ENCODE data around the gene MCRIP2. TPM values are rescaled to one million over a fixed set of nuclear protein-coding genes. Genes with fewer than 3 reads are reported as not detected.
"Not testable (repeated sequence)": the region's sequence is repeated elsewhere in the genome, so short reads cannot be mapped to it uniquely, and the experiment has no call there.

Gene MCRIP2
- total RNA-seq, 1 experiment from 2014 or later = 22.4 TPM

DNA sequence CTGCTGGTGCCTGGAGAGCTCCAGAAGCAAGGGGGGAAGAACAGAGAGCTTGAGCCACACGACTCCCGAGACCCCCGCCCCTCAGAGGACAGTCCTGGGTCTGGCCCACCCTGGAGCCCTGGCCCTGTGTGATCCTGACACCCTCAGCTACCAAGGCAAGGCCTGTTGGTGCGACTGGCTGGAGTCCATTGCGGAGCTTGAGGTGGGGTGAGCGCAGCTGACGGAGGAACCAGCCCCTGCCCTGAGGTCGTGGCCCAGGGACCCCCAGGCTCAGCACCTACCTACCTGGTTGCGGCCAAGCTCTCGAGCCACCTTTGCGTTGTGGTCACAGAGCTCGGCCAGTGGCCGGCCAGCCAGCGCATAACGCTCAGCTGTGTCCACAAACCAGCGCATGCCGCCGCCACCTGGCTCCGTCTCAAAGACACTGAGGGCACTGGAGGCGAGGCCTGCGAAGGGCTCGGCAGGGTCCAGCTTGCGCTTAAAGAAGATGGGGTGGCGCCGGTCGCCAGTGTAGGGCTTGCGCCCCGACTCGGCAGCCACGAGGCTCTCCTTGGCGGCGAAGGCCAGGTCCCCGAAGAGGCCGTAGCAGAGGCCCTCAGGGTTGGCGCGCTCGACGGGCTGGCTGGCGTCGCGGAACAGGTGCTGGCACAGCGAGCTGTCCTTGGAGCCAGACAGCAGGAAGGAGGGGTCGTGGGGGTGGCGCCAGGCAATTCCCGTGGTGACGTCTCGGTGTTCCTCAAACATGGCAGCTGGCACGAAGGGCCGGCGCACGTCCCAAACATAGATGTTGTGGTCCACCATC, 45.0 kb downstream of the MCRIP2 start:
- peaks cover 24% of the 10 kb centered on the region for H3K4me1 ChIP-seq (ENCODE audit: insufficient read depth, low read length, poor library complexity, severe bottlenecking)
- intact Hi-C loops (cut with micrococcal nuclease; ENCODE audit: unreplicated experiment) = loop anchor here (5.0 kb wide), 1 partner anchor 294 kb away; no protein-coding TSS in a partner anchor
- POLR2A ChIA-PET (ENCODE audit: low non-redundant PET) = no interaction called here
- H3K9me3 ChIP-seq (ENCODE audit: low read depth, low read length, poor library complexity, severe bottlenecking) = no peaks in the 10 kb centered on the region
- no peaks in the 10 kb centered on the region for H3K27me3 ChIP-seq (replicated peaks; ENCODE audit: insufficient read depth, low read depth, low read length, poor library complexity)
- BruUV-seq (replicated peaks) = no TSS peak
- H3K27ac ChIP-seq (ENCODE audit: low read depth, low read length, poor library complexity, severe bottlenecking) = no peak overlapping the region
- TF ChIP-seq EZH2 (IDR thresholded peaks at IDR 0.05; ENCODE audit: borderline replicate concordance, low read depth, low read length, poor library complexity, severe bottlenecking) (no peak), CTCF (conservative IDR thresholded peaks at IDR 0.05; ENCODE audit: low read depth, low read length) (no peak)
- H3K4me3 ChIP-seq (ENCODE audit: low read depth, low read length, poor library complexity, severe bottlenecking) = no peak overlapping the region
- H3K36me3 ChIP-seq (ENCODE audit: insufficient read depth, low read length, poor library complexity, severe bottlenecking) = peaks cover 21% of the 10 kb centered on the region
- CTCF ChIA-PET = interaction anchor here (0.6 kb wide), 1 partner anchor 35 kb away, joined by 3 read pairs; no protein-coding TSS in a partner anchor
- no peak for DNase-seq (ENCODE audit: low spot score)

DNA sequence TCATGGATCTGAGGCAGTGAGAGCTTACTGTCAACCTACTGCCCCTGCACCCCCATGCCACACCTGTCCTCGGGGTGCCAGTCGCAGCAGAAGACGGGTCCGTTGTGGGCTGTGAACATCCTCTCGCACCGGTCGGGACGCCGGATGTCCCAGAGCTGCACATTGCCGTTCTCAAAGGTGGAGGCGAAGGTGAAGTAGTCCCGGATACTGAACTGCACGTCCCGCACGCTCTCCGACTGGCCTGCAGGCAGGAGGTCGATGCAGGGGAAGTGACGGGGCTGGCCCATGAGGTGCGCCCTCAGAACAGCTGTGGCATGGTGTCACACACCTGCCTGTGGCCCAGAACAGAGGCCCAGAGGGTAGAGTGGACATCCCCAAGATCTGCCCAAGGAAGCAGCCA, 45.9 kb downstream of the MCRIP2 start:
- intact Hi-C loops (cut with micrococcal nuclease; ENCODE audit: unreplicated experiment) = loop anchor here (5.0 kb wide), 1 partner anchor 295 kb away; no protein-coding TSS in a partner anchor
- no peak overlapping the region for H3K4me3 ChIP-seq (ENCODE audit: low read depth, low read length, poor library complexity, severe bottlenecking)
- H3K27ac ChIP-seq (ENCODE audit: low read depth, low read length, poor library complexity, severe bottlenecking) = no peak overlapping the region
- ChIA-PET POLR2A (ENCODE audit: low non-redundant PET) (no interaction called here), CTCF (no interaction called here)
- peaks cover 2% of the 10 kb centered on the region for H3K27me3 ChIP-seq (replicated peaks; ENCODE audit: insufficient read depth, low read depth, low read length, poor library complexity)
- no peaks in the 10 kb centered on the region for H3K9me3 ChIP-seq (ENCODE audit: low read depth, low read length, poor library complexity, severe bottlenecking)
- no TSS peak for BruUV-seq (replicated peaks)
- peaks cover 18% of the 10 kb centered on the region for H3K4me1 ChIP-seq (ENCODE audit: insufficient read depth, low read length, poor library complexity, severe bottlenecking)
- H3K36me3 ChIP-seq (ENCODE audit: insufficient read depth, low read length, poor library complexity, severe bottlenecking) = peaks cover 13% of the 10 kb centered on the region
- TF ChIP-seq EZH2 (IDR thresholded peaks at IDR 0.05; ENCODE audit: borderline replicate concordance, low read depth, low read length, poor library complexity, severe bottlenecking) (no peak), CTCF (conservative IDR thresholded peaks at IDR 0.05; ENCODE audit: low read depth, low read length) (no peak)
- DNase-seq (ENCODE audit: low spot score) = no peak

DNA sequence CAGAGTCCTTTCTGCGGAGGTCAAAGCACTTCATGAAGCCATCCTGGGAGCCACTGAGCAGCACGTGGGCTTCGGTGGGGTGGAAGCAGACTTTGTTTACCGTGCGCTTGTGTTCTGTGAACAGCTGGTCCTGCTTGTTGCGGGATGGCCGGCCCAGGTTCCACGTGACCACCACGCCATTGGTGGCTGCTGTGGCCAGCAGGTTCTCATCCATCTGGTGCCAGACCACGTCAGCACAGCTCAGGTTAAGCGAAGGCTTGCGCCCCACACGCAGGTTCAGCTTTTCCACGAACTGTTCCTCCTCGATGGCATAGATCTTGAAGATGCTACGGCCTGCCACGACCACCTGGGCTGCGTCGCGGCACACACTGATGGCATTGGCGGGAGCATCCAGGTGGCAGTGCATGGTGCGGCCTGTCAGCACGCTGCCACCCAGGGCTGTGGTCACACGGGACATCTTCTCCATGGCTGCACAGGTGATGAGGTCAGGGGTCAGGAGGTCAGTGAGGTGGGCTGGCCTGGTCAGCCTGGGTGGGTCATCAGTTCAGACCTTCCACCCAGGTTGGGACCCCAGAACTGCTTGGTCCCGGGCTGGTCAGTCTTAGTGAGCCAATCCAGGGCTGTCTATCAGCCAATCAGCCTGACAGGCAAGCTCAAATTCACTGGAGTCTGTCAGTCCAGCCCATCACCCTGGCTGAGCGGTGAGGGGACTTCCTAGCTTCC, 47.7 kb downstream of the MCRIP2 start:
- no TSS peak for BruUV-seq (replicated peaks)
- intact Hi-C loops (cut with micrococcal nuclease; ENCODE audit: unreplicated experiment) = loop anchor here (5.0 kb wide), 1 partner anchor 297 kb away; no protein-coding TSS in a partner anchor
- TF ChIP-seq CTCF (conservative IDR thresholded peaks at IDR 0.05; ENCODE audit: low read depth, low read length) = no peak
- TF ChIP-seq EZH2 (IDR thresholded peaks at IDR 0.05; ENCODE audit: borderline replicate concordance, low read depth, low read length, poor library complexity, severe bottlenecking) = no peak
- Histone ChIP-seq H3K4me3 (ENCODE audit: low read depth, low read length, poor library complexity, severe bottlenecking) (peak overlapping the region; percentile 89), H3K4me1 (ENCODE audit: insufficient read depth, low read length, poor library complexity, severe bottlenecking) (peaks cover 12% of the 10 kb centered on the region), H3K27ac (ENCODE audit: low read depth, low read length, poor library complexity, severe bottlenecking) (peak overlapping the region; percentile 82), H3K36me3 (ENCODE audit: insufficient read depth, low read length, poor library complexity, severe bottlenecking) (peaks cover 4% of the 10 kb centered on the region), H3K27me3 (replicated peaks; ENCODE audit: insufficient read depth, low read depth, low read length, poor library complexity) (peaks cover 19% of the 10 kb centered on the region), H3K9me3 (ENCODE audit: low read depth, low read length, poor library complexity, severe bottlenecking) (no peaks in the 10 kb centered on the region)
- DNase-seq (ENCODE audit: low spot score) = no peak
- ChIA-PET POLR2A (ENCODE audit: low non-redundant PET) (no interaction called here), CTCF (no interaction called here)

DNA sequence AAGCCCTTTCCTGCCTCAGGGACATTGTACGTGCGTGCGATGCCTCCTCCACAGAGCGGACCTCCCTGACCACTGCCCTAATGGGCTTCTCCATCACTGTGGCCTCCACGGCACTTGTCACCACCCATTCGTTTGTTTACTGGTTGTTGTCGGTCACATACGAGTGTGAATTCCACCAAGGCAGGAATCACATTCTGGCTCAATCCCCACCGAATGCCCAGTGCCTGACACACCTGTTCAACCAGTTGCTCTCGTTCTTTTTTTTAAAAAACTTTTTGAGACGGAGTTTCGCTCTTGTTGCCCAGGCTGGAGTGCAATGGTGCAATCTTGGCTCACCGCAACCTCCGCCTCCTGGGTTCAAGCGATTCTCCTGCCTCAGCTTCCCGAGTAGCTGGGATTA, 49.6 kb downstream of the MCRIP2 start:
- H3K27ac ChIP-seq (ENCODE audit: low read depth, low read length, poor library complexity, severe bottlenecking); BruUV-seq (replicated peaks); H3K9me3 ChIP-seq (ENCODE audit: low read depth, low read length, poor library complexity, severe bottlenecking); H3K4me3 ChIP-seq (ENCODE audit: low read depth, low read length, poor library complexity, severe bottlenecking); CTCF ChIA-PET; H3K36me3 ChIP-seq (ENCODE audit: insufficient read depth, low read length, poor library complexity, severe bottlenecking); DNase-seq (ENCODE audit: low spot score); POLR2A ChIA-PET (ENCODE audit: low non-redundant PET); intact Hi-C loops (cut with micrococcal nuclease; ENCODE audit: unreplicated experiment): not testable (repeated sequence)
- peaks cover 34% of the 10 kb centered on the region for H3K27me3 ChIP-seq (replicated peaks; ENCODE audit: insufficient read depth, low read depth, low read length, poor library complexity)
- H3K4me1 ChIP-seq (ENCODE audit: insufficient read depth, low read length, poor library complexity, severe bottlenecking) = peaks cover 22% of the 10 kb centered on the region

Data from A673 (cell line).